Right renal pelvis (tissue), 4 donors: ENCODE results near the gene GOLGA5. TPM values are rescaled to one million over a fixed set of nuclear protein-coding genes. Genes with fewer than 3 reads are reported as not detected.
"Not testable (repeated sequence)": the region's sequence is repeated elsewhere in the genome, so short reads cannot be mapped to it uniquely, and the experiment has no call there.

Experiments used
- DNase-seq, 4 donors: peaks; one replicate each; pipeline ENCODE4 v3.0.0-alpha.2; 2013; ENCODE audit warnings: low read depth in 4 of 4, low spot score in 3 of 4, missing footprints in 1 of 4
- polyA plus RNA-seq, 4 donors: library from polyadenylated mRNA; unstranded; fragments of 120-200 nt; gene quantifications; one replicate each; pipeline ENCODE4 v1.2.1, GENCODE V29; 2013; ENCODE audit not compliant: insufficient read length in 4 of 4

Gene GOLGA5, protein sequence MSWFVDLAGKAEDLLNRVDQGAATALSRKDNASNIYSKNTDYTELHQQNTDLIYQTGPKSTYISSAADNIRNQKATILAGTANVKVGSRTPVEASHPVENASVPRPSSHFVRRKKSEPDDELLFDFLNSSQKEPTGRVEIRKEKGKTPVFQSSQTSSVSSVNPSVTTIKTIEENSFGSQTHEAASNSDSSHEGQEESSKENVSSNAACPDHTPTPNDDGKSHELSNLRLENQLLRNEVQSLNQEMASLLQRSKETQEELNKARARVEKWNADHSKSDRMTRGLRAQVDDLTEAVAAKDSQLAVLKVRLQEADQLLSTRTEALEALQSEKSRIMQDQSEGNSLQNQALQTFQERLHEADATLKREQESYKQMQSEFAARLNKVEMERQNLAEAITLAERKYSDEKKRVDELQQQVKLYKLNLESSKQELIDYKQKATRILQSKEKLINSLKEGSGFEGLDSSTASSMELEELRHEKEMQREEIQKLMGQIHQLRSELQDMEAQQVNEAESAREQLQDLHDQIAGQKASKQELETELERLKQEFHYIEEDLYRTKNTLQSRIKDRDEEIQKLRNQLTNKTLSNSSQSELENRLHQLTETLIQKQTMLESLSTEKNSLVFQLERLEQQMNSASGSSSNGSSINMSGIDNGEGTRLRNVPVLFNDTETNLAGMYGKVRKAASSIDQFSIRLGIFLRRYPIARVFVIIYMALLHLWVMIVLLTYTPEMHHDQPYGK
- 10 to 100 TPM; 39.7 to 53.0 (median 51.9) TPM for polyA plus RNA-seq

DNA sequence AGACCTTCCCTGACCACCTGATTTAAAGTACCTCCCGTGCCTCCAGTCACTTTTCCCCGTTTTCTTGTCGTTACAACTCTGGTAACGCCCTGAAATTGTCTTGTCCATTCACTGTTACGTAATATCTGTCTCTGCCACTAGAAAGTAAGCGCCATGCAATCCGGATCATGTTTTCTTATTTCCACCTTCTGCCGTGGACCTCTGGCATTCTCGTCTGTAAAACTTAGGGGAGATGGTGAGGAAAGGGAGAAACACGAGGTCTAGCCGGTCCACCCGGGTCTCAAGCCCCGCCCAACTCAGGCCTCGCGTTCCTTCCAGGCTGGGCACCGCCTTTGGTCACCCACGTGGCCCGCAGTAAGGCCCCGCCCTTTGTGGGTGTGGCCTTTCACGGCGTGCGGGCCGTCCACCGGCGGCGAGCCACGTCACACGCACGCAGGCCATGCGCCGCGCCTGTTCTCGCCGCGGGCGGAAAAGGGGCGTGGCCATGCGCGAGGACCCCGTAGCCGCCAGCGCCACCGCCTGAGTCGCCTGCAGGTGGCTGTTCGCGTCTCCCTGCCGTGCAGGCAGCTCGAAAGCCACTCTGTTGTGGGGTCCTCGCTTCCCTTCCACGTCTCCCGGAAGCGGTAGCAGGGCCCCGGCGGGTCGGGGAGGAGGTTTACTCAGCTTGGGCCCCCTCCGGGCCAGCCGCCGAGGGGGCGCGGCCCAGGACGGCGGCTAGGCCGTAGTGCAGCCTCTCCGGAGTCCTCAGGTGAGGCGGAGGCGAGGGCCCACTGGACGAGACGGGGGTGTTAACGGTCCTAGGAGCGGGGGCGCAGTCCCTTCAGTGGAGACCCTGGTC is at the start of gene GOLGA5:
Gene GOLGA5 (plus strand): TSS at position 597 of the 838 bp plus-strand sequence. CDS start 3,133 bp downstream, outside the sequence.
- peak; percentile 92 to 99 (median 94) for DNase-seq

DNA sequence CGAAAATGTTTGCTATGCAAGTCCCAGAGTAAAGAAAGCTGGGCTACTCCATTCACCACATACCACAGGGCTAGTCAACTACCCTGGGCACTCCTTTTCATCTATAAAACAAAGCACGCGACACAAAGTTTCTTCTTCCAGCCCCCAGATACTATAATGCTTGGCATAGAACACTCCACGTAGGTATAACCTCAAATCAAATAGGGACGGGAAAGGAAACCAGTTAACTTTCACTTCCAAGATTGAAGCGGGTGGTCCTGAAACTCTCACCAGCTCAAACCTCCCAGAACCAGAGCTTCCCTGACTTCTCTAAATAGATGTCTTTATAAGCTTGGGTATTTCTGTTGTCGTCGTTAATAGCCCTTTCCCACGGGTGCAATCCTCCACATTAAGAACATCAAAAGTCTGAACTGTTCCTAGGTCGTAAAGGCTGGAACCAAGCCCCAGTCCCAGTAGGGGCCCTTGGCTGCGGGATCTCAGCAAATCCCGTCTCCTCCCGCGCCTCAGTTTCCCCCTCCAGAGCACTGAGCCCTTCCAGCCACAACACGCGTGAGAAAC is 46.3 kb upstream of the GOLGA5 start:
- peak in 1 of 4 donors; percentile 15 for DNase-seq

DNA sequence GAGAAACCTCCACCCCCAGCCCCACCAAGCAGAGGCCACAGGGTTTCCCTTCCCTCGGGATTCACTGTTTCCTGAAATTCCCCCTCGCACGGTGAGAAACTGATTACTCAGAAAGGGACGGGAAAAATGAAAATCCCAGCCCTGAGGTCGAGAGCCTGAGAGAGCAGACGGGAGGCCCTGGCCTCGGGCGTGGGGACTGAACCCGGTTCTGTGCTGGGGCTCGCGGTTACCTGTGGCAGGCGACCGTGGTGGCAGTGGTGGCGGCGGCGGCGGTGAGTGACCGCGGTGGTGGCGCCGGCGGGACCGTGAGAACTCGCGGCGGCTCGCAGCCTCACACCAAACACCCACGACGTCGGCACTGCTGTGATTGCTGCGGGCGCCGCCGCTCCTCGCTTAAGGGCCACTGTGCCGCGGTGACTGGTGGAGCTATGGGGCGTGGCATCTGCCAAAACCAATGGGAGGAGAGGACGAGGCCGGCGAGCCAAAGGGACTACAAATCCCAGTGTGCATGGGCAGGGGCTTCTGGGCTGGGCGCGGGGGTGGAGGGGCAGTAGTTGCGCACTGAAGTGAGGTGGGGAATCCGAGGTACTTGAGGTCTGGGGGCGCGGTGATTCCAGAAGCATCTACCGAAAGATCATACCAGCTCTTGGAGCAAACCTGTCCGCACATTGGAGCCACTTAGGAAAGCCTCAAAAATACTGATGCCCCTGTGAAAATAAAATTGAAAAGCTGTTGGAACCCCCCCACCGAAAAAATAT is 45.7 kb upstream of the GOLGA5 start, which contains the start of gene LGMN:
Gene LGMN (minus strand): TSS at position 369 of the 758 bp plus-strand sequence. CDS start 15,841 bp downstream, outside the sequence.
- DNase-seq, result peak; percentile 76 to 85 (median 80)

DNA sequence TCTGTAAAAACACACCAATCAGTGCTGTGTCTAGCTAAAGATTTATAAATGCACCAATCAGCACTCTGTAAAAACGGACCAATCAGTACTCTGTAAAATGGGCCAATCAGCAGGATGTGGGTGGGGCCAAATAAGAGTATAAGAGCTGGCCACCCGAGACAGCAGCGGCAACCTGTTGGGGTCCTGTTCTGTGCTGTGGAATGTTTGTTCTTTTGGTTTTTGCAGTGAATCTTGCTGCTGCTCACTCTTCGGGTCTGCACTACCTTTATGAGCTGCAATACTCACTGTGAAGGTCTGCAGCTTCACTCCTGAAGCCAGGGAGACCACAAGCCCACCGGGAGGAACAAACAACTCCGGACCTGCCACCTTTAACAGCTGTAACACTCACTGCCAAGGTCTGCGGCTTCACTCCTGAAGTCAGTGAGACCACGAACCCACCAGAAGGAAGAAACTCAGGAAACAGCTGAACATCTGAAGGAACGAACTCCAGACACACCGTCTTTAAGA is 43.8 kb upstream of the GOLGA5 start:
- not testable (repeated sequence) for DNase-seq

DNA sequence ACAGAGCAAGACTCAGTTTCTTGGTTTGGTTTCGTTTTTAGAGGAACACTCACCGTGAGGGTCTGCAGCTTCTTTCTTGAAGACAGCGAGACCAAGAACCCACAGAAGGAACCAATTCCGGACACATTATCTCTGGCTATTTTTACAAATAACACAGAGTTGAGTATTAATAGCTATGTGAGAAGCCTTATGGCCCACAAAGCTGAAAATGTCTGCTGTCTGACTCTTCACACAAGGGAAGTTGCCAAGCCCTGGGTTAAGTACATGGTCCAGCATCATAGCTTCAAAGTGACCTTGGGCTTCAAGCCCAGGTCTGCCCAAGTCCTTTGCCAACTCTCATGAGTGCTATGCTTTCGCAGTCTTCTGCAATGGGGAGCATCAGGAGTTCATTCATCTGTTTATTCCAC is 43.1 kb upstream of the GOLGA5 start:
- DNase-seq, result no peak

DNA sequence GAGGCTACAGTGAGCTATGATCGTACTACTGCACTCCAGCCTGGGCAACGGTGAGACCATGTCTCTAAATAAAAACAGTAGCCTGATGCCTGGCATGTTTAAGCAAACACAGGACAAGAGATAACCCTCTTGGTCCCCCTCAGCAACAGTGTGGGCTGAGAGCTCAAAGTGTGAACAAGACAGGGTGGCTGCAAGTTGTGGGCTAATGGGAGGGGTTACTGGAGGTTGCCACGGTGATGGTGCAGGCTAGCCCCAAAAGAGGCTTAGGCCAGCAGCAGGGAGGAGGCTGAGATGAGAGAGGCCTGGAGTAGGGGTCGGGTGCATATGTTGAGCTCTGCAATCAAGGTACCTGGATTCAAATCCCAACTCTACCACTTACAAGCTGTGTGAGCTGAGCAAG is 42.3 kb upstream of the GOLGA5 start:
- DNase-seq, result no peak

DNA sequence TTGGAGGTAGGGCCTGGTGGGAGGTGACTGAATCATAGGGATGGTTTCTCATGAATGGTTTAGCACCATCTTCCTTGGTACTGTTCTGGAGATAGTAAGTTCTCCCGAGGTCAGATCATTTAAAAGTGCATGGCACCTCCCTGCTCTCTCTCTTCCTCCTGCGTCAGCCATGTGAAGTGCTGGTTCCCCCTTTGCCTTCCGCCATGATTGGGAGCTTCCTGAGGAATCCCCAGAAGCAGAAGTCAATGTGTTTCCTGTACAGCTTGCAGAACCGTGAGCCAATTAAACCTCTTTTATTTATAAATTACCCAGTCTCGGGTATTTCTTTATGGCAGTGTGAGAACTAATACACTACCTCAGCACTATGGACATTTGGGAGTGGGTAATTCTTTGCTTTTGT is 40.9 kb upstream of the GOLGA5 start:
- no peak for DNase-seq

DNA sequence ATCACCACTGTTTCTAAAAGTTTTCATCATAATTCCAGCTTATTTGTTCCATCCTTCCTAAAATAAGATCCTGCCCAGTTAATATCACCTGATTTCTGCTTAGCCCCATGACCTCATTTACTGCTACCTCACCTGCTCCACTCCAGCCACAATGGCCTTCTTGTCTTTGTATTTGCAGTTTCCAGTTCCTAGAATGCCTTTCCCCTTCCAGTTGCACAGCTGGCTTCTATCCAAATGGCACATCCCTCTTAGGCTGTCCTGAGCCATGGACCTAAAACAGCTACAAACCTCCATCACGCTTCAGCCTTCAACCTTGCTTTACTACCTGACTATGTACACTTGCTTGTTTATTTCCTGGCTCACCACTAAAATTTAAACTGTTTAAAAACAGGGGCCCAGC is 39.1 kb upstream of the GOLGA5 start:
- DNase-seq, result no peak

DNA sequence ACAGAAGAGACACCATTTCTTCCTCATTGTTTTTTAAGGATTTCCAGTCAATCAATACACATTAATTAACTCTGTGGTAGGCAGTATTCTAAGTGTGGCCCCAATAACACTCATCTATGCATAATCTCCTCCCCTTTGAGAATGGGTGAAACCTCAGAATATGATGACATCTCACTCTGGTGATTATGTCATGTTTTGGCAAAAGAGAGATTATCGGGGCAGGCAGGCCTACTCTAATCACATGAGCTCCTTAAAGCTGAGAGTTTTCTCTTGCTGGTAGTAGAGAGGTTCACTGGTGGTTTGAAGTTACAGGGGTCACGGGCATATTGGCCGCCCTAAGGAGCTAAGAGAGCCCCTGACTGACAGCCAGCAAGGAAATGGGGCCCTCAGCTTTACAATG is 38.6 kb upstream of the GOLGA5 start:
- DNase-seq, result no peak

DNA sequence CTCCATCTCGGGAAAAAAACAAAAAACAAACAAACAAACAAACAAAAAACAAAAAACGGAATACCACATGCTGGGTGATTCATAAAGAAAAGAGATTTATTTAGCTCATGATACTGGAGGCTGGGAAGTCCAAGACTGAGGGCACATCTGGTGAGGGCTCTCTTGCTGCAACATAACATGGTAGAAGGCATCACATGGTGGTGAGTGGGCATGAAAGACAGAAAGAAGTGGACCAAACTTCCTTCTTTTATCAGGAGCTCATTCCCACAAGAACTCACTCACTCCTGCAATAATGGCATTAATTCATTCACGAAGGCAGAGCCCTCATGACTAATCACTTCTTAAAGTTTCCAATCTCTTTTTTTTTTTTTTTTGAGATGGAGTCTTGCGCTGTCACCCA is 37.7 kb upstream of the GOLGA5 start:
- no peak for DNase-seq

DNA sequence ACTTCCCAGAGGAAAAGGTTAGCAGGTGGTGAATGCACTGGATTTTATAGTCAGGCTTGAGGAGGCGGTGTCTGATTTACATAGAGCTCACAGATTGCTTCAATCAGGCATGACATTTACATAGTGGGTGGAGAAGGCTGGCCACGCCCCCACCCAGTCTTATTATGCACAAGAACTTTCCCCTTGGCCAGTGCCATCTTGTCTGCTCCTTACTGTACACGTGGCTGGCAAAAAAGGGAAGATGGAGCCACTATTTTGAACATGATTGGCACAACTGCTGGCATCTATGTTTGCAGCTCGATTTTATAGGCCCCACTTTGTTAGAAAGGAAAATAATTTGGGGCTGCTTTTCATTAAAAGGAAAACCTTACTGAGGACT is 34.8 kb upstream of the GOLGA5 start:
- no peak for DNase-seq

DNA sequence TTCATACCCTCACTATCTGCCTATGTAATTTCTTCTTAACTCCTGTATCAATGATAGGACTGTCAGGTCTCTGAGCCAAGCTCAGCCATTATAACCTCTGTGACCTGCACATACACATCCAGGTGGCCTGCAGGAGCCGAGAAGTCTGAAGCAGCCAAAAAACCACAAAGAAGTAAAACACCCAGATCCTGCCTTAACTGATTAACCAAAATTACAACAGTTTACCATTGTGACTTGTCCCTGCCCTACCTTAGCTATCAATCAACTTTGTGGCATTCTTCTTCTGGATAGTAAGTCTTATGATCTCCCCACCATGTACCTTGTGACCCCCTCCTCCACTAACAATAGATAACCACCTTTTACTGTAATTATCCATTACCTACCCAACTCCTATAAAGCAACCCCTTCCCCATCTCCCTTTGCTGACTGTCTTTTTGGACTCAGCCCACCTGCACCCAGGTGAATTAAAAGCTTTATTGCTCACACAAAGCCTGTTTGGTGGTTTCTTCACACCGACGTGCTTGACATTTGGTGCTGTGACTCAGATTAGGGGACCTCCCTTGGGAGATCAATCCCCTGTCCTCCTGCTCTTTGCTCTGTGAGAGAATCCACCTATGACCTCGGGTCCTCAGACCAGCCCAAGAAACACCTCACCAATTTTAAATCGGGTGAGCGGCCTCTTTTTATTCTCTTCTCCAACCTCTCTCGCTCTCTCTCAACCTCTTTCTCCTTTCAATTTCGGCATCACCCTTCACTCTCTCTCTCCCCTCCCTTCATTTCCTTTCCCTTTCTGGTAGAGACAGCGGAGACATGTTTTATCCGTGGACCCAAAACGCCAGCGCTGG is 34.2 kb upstream of the GOLGA5 start:
- DNase-seq, result no peak

DNA sequence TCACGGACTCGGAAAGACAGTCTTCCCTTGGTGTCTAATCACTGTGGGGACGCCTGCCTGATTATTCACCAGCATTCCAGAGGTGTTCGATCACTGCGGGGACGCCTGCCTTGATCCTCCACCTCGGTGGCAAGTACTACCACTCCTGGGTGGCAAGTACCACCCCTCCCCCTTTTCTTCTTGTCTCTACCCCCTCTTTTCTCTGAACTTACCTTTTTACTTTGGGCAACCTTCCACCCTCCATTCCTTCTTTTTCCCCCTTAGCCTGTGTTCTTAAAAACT is 33.6 kb upstream of the GOLGA5 start:
- DNase-seq, result no peak

DNA sequence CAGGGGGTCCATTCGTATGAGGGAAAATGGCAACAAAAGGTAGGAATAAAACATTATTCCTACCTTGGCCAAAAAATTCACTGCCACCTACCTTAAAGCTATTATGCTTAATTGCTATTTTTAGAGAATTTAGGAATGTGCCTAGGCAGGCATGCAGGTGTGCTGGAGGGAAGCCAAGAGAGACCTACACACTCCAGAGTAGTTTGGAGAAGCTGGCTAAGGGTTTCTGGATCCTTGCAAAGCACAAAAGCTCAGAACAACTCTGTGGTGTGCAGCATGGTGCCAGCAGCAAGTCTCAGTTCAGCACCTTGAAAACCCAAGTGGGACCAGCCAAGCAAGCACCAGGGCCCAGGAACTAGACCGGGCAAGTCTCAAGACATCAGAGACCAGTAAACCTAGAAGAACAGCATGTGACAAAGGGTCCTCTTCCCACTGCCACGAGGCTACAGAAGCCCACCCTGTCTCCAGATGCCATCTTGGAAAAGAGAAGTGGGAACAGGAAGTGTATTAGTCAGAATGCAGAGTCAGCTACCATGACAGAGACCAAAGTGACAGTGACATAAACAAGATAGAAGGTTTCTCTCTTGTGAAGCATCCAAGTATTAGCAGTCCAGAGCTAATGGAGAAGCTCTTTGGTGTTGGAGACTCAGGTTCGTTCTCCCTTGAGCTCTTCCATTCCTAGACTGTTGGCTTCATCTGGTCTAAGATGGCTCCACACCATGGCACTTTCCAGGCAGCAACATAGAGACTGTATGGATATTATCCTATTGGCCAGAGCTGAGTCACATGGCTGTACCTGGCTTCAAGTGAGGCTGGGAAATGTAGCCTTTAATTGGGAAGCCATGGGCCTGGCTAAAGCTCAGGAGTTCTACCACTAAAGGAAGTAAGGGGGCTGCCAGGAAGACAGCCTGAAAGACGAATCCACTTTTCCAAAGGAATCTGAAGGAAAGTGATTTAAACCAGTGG is 30.2 kb upstream of the GOLGA5 start:
- not testable (repeated sequence) for DNase-seq

DNA sequence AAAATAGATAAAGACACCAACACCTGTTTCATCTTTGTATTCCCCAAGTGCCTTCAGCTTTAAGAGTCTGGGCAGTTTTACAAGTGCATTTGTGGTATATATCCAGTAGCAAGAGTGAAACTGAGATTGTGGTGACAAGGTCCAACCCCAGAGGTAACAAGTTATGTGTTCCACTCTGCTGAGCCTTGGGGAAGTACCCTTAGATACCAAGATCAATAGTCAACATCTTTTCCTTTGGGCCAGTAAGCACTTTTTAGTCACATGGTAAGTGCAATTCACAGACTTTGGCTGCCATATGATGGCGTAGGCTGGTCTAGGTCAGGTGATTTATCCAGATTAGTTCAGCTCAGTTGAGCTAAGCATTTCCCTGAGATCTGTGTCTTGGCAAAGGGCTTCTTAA is 25.9 kb upstream of the GOLGA5 start:
- not testable (repeated sequence) for DNase-seq

DNA sequence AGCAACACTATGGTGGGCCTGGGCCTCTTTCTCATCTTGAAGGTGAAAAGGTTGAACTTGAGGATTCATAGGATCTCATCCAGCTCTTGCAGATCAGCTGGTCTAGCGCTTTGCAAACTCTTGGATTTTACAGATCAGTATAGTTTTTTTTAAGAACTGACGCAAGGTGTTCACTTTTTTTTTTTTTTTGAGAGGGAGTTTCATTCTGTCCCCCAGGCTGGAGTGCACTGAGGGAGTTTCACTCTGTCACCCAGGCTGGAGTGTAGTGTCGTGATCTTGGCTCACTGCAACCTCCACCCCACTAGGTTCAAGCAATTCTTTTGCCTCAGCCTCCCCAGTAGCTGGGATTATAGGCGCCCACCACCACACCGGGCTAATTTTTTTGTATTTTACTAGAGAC is 25.3 kb upstream of the GOLGA5 start:
- no peak for DNase-seq

DNA sequence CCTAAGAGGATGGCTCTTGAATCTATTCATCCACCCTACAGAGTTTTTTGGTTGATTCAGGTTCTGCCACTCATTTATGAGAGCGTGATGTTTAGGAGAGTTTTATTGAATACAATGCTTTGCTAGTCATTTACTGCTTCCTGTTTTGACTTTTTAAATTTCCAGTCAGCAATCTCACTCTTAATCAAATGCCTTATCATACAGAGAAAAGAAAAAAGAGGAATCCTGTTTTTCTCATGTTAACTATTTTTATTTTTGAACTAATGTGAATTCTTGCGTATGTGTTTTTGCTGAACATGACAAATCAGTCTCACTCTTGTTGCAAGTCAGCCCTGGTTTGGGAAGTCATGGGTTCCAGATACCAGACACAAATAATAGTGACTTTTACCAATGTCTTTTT is 23.6 kb upstream of the GOLGA5 start:
- DNase-seq, result no peak

DNA sequence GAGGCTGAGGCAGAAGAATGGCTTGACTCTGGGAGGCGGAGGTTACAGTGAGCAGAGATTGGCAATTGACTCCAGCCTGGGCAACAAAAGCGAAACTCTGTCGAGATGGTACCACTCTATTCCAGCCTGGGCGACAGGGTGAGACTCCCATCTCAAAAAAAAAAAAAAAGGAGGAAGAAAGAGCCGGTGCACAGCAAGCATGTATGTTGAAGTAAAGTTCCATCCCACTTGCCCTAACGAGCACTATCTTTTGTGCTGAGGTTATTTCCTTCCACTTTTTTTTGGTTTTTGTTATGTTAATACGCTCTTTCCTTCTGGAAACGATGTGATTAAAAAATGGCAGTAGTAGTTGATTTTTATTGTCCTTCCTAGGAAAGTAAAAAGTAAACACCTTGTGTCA is 19.5 kb upstream of the GOLGA5 start:
- DNase-seq, result no peak
